NCI-H1092 (cell line): ENCODE data around the gene RBMX.
"Not testable (repeated sequence)": the region's sequence is repeated elsewhere in the genome, so short reads cannot be mapped to it uniquely, and the experiment has no call there.

Source experiments
- DNase-seq: peaks from one replicate; lab custom pipeline; 2025; lab: John Stamatoyannopoulos, UW

The RBMX gene

GRCh38 chrX:136880452-136881013 lies at the start of gene RBMX:
Gene RBMX (minus strand): TSS chrX:136880725. CDS start chrX:136879427, 1,298 bp downstream.
- peak; percentile 94 for DNase-seq

GRCh38 chrX:136921438-136921837 lies 40.9 kb upstream of the RBMX start:
- not testable (repeated sequence) for DNase-seq

- DNase-seq, result peak; percentile 16
These were observed 39.5 kb upstream of the RBMX start for GRCh38 chrX:136920001-136920400.

GRCh38 chrX:136916827-136917226 lies 36.3 kb upstream of the RBMX start:
- DNase-seq, result no peak

GRCh38 chrX:136911661-136912060 lies 31.1 kb upstream of the RBMX start:
- DNase-seq, result not testable (repeated sequence)

GRCh38 chrX:136911253-136911652 lies 30.7 kb upstream of the RBMX start:
- DNase-seq, result no peak

- no peak for DNase-seq
These were observed 30.1 kb upstream of the RBMX start for GRCh38 chrX:136910565-136911035.

GRCh38 chrX:136909706-136910564 lies 29.4 kb upstream of the RBMX start:
- DNase-seq, result peak; percentile 65

GRCh38 chrX:136909119-136909705 lies 28.7 kb upstream of the RBMX start:
- DNase-seq, result peak; percentile 71

GRCh38 chrX:136907621-136908020 lies 27.1 kb upstream of the RBMX start:
- DNase-seq, result no peak

- no peak for DNase-seq
These were observed 26.5 kb upstream of the RBMX start for GRCh38 chrX:136906921-136907510.

- not testable (repeated sequence) for DNase-seq
These were observed 23.5 kb upstream of the RBMX start for GRCh38 chrX:136904067-136904466.

- DNase-seq, result not testable (repeated sequence)
These were observed 19.5 kb upstream of the RBMX start for GRCh38 chrX:136900071-136900470.

- DNase-seq, result no peak
These were observed 18.7 kb upstream of the RBMX start for GRCh38 chrX:136899221-136899620.

- DNase-seq, result peak; percentile 23
These were observed 18.2 kb upstream of the RBMX start for GRCh38 chrX:136898752-136899151.

GRCh38 chrX:136896121-136896914 lies 15.8 kb upstream of the RBMX start:
- DNase-seq, result no peak

GRCh38 chrX:136892412-136892811 lies 11.9 kb upstream of the RBMX start:
- DNase-seq, result no peak

- DNase-seq, result not testable (repeated sequence)
These were observed 10.1 kb upstream of the RBMX start for GRCh38 chrX:136890596-136890995.

- no peak for DNase-seq
These were observed 8.7 kb upstream of the RBMX start for GRCh38 chrX:136889269-136889668.

- DNase-seq, result peak; percentile 36
These were observed 498 bp downstream of the RBMX start for GRCh38 chrX:136880003-136880451.

GRCh38 chrX:136879001-136879687 lies 1.4 kb downstream of the RBMX start:
- no peak for DNase-seq
